GM19455 (cell line): ENCODE data around the gene DGKB.

Source experiments
- ATAC-seq: cut with Tn5 transposase; IDR thresholded peaks from one replicate; pipeline ENCODE4 v1.9.1; 2021; ENCODE audit not compliant: unreplicated experiment

The DGKB gene

GRCh38 chr7:14825912-14826311 is 76.6 kb downstream of the DGKB start:
- no peak for ATAC-seq

- no peak for ATAC-seq
Measured at GRCh38 chr7:14822481-14822854, 80.1 kb downstream of the DGKB start.

GRCh38 chr7:14821757-14822480 is 80.6 kb downstream of the DGKB start:
- ATAC-seq = no peak

- ATAC-seq = no peak
Measured at GRCh38 chr7:14818871-14819270, 83.7 kb downstream of the DGKB start.

GRCh38 chr7:14817829-14818614 is 84.5 kb downstream of the DGKB start:
- ATAC-seq = no peak

GRCh38 chr7:14807507-14807906 is 95.0 kb downstream of the DGKB start:
- no peak for ATAC-seq

- no peak for ATAC-seq
Measured at GRCh38 chr7:14806891-14807290, 95.7 kb downstream of the DGKB start.

- ATAC-seq = no peak
Measured at GRCh38 chr7:14805105-14805719, 97.3 kb downstream of the DGKB start.

GRCh38 chr7:14800664-14801063 is 101.9 kb downstream of the DGKB start:
- no peak for ATAC-seq

GRCh38 chr7:14793151-14793550 is 109.4 kb downstream of the DGKB start:
- no peak for ATAC-seq

- no peak for ATAC-seq
Measured at GRCh38 chr7:14787551-14787950, 115.0 kb downstream of the DGKB start.

- ATAC-seq = no peak
Measured at GRCh38 chr7:14786314-14786895, 116.1 kb downstream of the DGKB start.

GRCh38 chr7:14777806-14778205 is 124.7 kb downstream of the DGKB start:
- ATAC-seq = no peak

GRCh38 chr7:14776266-14776665 is 126.3 kb downstream of the DGKB start:
- no peak for ATAC-seq

GRCh38 chr7:14773729-14774271 is 128.8 kb downstream of the DGKB start:
- no peak for ATAC-seq

GRCh38 chr7:14770614-14771013 is 131.9 kb downstream of the DGKB start:
- ATAC-seq = no peak

GRCh38 chr7:14769261-14769660 is 133.3 kb downstream of the DGKB start:
- no peak for ATAC-seq

GRCh38 chr7:14767716-14768425 is 134.7 kb downstream of the DGKB start:
- ATAC-seq = no peak

GRCh38 chr7:14766747-14767146 is 135.8 kb downstream of the DGKB start:
- ATAC-seq = no peak

- no peak for ATAC-seq
Measured at GRCh38 chr7:14765731-14766130, 136.8 kb downstream of the DGKB start.

- ATAC-seq = no peak
Measured at GRCh38 chr7:14762561-14762960, 140.0 kb downstream of the DGKB start.
